Activated T-cell treated with anti-CD3 and anti-CD28 coated beads for 1 hour (primary cell): ENCODE measurements around the gene FGF12.
"Not testable (repeated sequence)": the region's sequence is repeated elsewhere in the genome, so short reads cannot be mapped to it uniquely, and the experiment has no call there.

Experiments
- DNase-seq: peaks from one replicate; pipeline ENCODE4 v3.0.0-alpha.2; 2020; ENCODE audit warnings: low read depth

FGF12 gene

GRCh38 chr3:192727032-192727847 is at the start of gene FGF12:
Gene FGF12, minus strand, starts transcription at chr3:192727541.
- DNase-seq, result no peak

- DNase-seq, result not testable (repeated sequence)
Measured at GRCh38 chr3:192774341-192774740, 47.0 kb upstream of the FGF12 start.

- DNase-seq, result no peak
Measured at GRCh38 chr3:192772240-192772894, 45.0 kb upstream of the FGF12 start.

GRCh38 chr3:192758654-192759053 is 31.3 kb upstream of the FGF12 start:
- DNase-seq, result no peak

- DNase-seq, result no peak
Measured at GRCh38 chr3:192751148-192751547, 23.8 kb upstream of the FGF12 start.

GRCh38 chr3:192750201-192750600 is 22.9 kb upstream of the FGF12 start:
- no peak for DNase-seq

GRCh38 chr3:192747746-192748145 is 20.4 kb upstream of the FGF12 start:
- no peak for DNase-seq

GRCh38 chr3:192747145-192747544 is 19.8 kb upstream of the FGF12 start:
- no peak for DNase-seq

GRCh38 chr3:192745150-192745549 is 17.8 kb upstream of the FGF12 start:
- DNase-seq, result no peak

- DNase-seq, result not testable (repeated sequence)
Measured at GRCh38 chr3:192744604-192745003, 17.3 kb upstream of the FGF12 start.

GRCh38 chr3:192737506-192737905 is 10.2 kb upstream of the FGF12 start:
- DNase-seq, result no peak

GRCh38 chr3:192731233-192731632 is 3.9 kb upstream of the FGF12 start:
- no peak for DNase-seq

- no peak for DNase-seq
Measured at GRCh38 chr3:192726385-192726784, 956 bp downstream of the FGF12 start.

- no peak for DNase-seq
Measured at GRCh38 chr3:192719964-192720363, 7.4 kb downstream of the FGF12 start.

GRCh38 chr3:192718156-192718555 is 9.2 kb downstream of the FGF12 start:
- no peak for DNase-seq

- no peak for DNase-seq
Measured at GRCh38 chr3:192715126-192715525, 12.2 kb downstream of the FGF12 start.

- not testable (repeated sequence) for DNase-seq
Measured at GRCh38 chr3:192711126-192711525, 16.2 kb downstream of the FGF12 start.

GRCh38 chr3:192710366-192710765 is 17.0 kb downstream of the FGF12 start:
- DNase-seq, result no peak

- DNase-seq, result no peak
Measured at GRCh38 chr3:192706272-192706671, 21.1 kb downstream of the FGF12 start.

- no peak for DNase-seq
Measured at GRCh38 chr3:192700885-192701284, 26.5 kb downstream of the FGF12 start.

GRCh38 chr3:192696943-192697587 is 30.3 kb downstream of the FGF12 start:
- no peak for DNase-seq

GRCh38 chr3:192687488-192688152 is 39.7 kb downstream of the FGF12 start:
- DNase-seq, result no peak
